Hepatocyte (in vitro differentiated cells): Measurements from ENCODE around the gene RHPN2. TPM values are rescaled to one million over a fixed set of nuclear protein-coding genes. Genes with fewer than 3 reads are reported as not detected.
"Not testable (repeated sequence)": the region's sequence is repeated elsewhere in the genome, so short reads cannot be mapped to it uniquely, and the experiment has no call there.

Source experiments
- DNase-seq: peaks from one replicate; pipeline ENCODE4 v3.0.0-alpha.2; 2016; ENCODE audit warnings: low spot score
- H2AFZ ChIP-seq: fragments of 200-600 bp; sonication (generic); 2 replicates; pipeline ENCODE4 v1.6.0; 2016; ENCODE audit warnings: antibody characterized with exemption, mild to moderate bottlenecking
- H3K27ac ChIP-seq: fragments of 200-600 bp; sonication (generic); 2 replicates; pipeline ENCODE4 v1.5.1; 2016; ENCODE audit warnings: mild to moderate bottlenecking
- H3K27me3 ChIP-seq: fragments of 200-600 bp; sonication (generic); 2 replicates; pipeline ENCODE4 v1.6.1; 2016
- H3K36me3 ChIP-seq: fragments of 200-600 bp; sonication (generic); replicated peaks from 2 replicates; pipeline ENCODE4 v1.5.1; 2016; ENCODE audit warnings: low read depth; ENCODE audit not compliant: insufficient read depth
- H3K4me1 ChIP-seq: fragments of 200-600 bp; sonication (generic); 2 replicates; pipeline ENCODE4 v1.5.1; 2016; ENCODE audit warnings: mild to moderate bottlenecking, moderate library complexity; ENCODE audit not compliant: insufficient read depth
- H3K4me2 ChIP-seq: fragments of 200-600 bp; sonication (generic); 2 replicates; pipeline ENCODE4 v1.6.0; 2016
- H3K4me3 ChIP-seq: fragments of 200-600 bp; sonication (generic); 2 replicates; pipeline ENCODE4 v1.5.1; 2016; ENCODE audit warnings: mild to moderate bottlenecking
- H3K79me2 ChIP-seq: fragments of 200-600 bp; sonication (generic); 2 replicates; pipeline ENCODE4 v1.6.0; 2017; ENCODE audit warnings: mild to moderate bottlenecking
- H3K9me2 ChIP-seq: fragments of 200-600 bp; sonication (generic); replicated peaks from 2 replicates; pipeline ENCODE4 v1.6.0; 2017; ENCODE audit warnings: mild to moderate bottlenecking; ENCODE audit not compliant: insufficient read depth
- H3K9me3 ChIP-seq: fragments of 200-600 bp; sonication (generic); 2 replicates; pipeline ENCODE4 v1.5.1; 2016; ENCODE audit warnings: low read depth, mild to moderate bottlenecking
- H4K20me1 ChIP-seq: fragments of 200-600 bp; sonication (generic); 2 replicates; pipeline ENCODE4 v1.6.0; 2016; ENCODE audit warnings: mild to moderate bottlenecking; ENCODE audit not compliant: insufficient read depth, poor library complexity, severe bottlenecking
- EZH2 ChIP-seq: fragments of 200-600 bp; sonication (generic); IDR thresholded peaks from 2 replicates; pipeline ENCODE4 v1.6.1; 2016; ENCODE audit warnings: antibody characterized with exemption, mild to moderate bottlenecking, borderline replicate concordance
- EZH2phosphoT487 ChIP-seq: fragments of 200-600 bp; sonication (generic); IDR thresholded peaks from one replicate; pipeline ENCODE4 v1.6.1; 2018; ENCODE audit warnings: antibody characterized with exemption, mild to moderate bottlenecking, low read depth, moderate library complexity; ENCODE audit not compliant: unreplicated experiment, severe bottlenecking
- WGBS: methylation state at CpG from one replicate; pipeline ENCODE4 v1.1.6; 2016; ENCODE audit warnings: low lambda C conversion rate; ENCODE audit errors: missing lambda C conversion rate; 5-methylcytosine and 5-hydroxymethylcytosine counted together
- polyA plus RNA-seq: library from polyadenylated mRNA; unstranded; fragments of >200 nt; fragmentation: Nextera tagmentation; extraction: Ambion mirVana; gene quantifications from 2 replicates; pipeline ENCODE4 v1.2.1, GENCODE V29; 2016
- total RNA-seq: library from RNA; depleted of rRNA; stranded (reverse); fragments of >200 nt; gene quantifications from 2 replicates; pipeline ENCODE4 v1.2.3, GENCODE V29; 2014
- TF ChIP-seq, protein P1 (sequence below): fragments of 200-600 bp; sonication (generic); IDR thresholded peaks from 2 replicates; pipeline ENCODE4 v1.5.1; 2016; ENCODE audit warnings: antibody characterized with exemption, mild to moderate bottlenecking; ENCODE audit not compliant: poor library complexity

Gene RHPN2
- total and polyA plus RNA-seq, 2 experiments from 2014 or later, result 44.3 to 67.9 TPM

DNA sequence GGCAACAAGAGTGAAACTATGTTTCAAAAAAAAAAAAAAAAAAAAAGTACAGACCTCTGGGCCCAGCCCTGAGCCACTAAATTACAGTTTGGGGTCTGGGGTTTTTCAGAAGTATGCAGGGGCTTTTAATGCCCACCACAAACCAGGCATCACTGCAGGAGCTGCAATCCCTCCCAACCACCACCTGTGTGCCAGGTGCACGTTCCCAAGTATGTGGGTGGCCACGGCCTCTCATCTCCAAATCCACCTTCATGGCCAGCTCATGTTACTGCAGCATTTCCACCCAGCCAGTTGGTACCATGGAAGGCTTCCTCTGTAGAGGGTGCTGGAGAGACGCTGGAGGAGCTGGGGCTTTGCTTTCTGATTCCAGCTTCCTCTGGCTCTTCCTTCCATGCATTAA, 119.4 kb downstream of the RHPN2 start:
- no peak for TF ChIP-seq EZH2phosphoT487
- TF ChIP-seq EZH2, result no peak
- TF ChIP-seq, protein P1, sequence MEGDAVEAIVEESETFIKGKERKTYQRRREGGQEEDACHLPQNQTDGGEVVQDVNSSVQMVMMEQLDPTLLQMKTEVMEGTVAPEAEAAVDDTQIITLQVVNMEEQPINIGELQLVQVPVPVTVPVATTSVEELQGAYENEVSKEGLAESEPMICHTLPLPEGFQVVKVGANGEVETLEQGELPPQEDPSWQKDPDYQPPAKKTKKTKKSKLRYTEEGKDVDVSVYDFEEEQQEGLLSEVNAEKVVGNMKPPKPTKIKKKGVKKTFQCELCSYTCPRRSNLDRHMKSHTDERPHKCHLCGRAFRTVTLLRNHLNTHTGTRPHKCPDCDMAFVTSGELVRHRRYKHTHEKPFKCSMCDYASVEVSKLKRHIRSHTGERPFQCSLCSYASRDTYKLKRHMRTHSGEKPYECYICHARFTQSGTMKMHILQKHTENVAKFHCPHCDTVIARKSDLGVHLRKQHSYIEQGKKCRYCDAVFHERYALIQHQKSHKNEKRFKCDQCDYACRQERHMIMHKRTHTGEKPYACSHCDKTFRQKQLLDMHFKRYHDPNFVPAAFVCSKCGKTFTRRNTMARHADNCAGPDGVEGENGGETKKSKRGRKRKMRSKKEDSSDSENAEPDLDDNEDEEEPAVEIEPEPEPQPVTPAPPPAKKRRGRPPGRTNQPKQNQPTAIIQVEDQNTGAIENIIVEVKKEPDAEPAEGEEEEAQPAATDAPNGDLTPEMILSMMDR, result no peak
- H2AFZ ChIP-seq, result no peak overlapping the region
- DNase-seq, result no peak
- H3K4me3 ChIP-seq, result no peak overlapping the region
- H3K9me3 ChIP-seq, result no peaks in the 10 kb centered on the region
- no peaks in the 10 kb centered on the region for H3K79me2 ChIP-seq
- no peaks in the 10 kb centered on the region for H3K4me1 ChIP-seq
- no peaks in the 10 kb centered on the region for H3K9me2 ChIP-seq
- H3K36me3 ChIP-seq, result no peaks in the 10 kb centered on the region
- no peak overlapping the region for H3K4me2 ChIP-seq
- no peaks in the 10 kb centered on the region for H4K20me1 ChIP-seq
- WGBS, result 82% methylated on average over 3 of the region's 3 CpGs
- no peak overlapping the region for H3K27ac ChIP-seq
- no peaks in the 10 kb centered on the region for H3K27me3 ChIP-seq

DNA sequence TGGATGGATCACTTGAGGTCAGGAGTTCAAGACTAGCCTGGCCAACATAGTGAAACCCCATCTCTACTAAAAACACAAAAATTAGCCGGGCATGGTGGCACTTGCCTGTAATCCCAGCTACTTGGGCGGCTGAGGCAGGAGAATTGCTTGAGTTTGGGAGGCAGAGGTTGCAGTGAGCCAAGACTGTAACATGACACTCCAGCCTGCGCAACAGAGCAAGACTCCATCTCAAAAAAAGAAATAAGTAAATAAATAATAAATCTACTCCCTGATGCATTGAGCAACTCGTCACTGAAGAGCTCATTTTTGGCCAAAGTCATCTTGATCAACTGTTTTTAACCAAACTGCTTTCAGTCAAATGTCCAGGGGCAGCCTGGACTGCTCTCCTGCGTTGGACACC, 123.4 kb downstream of the RHPN2 start:
- H2AFZ ChIP-seq, H3K4me3 ChIP-seq, H3K36me3 ChIP-seq, H3K79me2 ChIP-seq, H3K4me1 ChIP-seq, H3K4me2 ChIP-seq, H3K27ac ChIP-seq, H4K20me1 ChIP-seq, H3K9me2 ChIP-seq, H3K27me3 ChIP-seq, DNase-seq, H3K9me3 ChIP-seq: not testable (repeated sequence)
- WGBS, result 93% methylated on average over 5 of the region's 5 CpGs

DNA sequence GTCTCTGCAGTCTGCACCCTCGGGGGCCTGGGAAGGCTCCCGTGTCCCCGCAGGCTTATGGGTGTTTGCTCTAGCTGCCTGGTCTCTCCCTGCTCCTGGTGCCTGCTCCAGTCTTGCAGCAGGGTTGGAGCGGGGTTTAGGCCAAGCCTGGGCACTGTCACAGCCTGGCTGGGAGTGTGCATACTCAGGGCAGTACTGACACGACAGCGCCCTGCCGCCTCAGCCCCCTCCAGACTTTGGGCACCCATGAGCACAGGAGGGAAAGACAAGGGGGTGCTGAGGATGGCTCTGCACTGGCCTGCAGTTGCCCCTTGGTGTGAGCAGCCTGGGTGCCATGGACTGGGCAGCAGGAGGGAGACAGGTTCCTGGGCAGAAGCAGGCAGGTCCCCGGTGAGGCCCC, 128.6 kb downstream of the RHPN2 start:
- no peak for DNase-seq
- WGBS, result 94% methylated on average over 8 of the region's 8 CpGs
- Histone ChIP-seq H3K4me1 (no peaks in the 10 kb centered on the region), H3K9me2 (no peaks in the 10 kb centered on the region), H3K27me3 (no peaks in the 10 kb centered on the region), H3K36me3 (no peaks in the 10 kb centered on the region), H3K4me2 (no peak overlapping the region), H3K27ac (no peak overlapping the region), H3K9me3 (no peaks in the 10 kb centered on the region), H3K79me2 (no peaks in the 10 kb centered on the region), H4K20me1 (no peaks in the 10 kb centered on the region), H3K4me3 (no peak overlapping the region), H2AFZ (no peak overlapping the region)
- no peak for TF ChIP-seq EZH2
- no peak for TF ChIP-seq EZH2phosphoT487
- TF ChIP-seq, protein P1, result no peak

DNA sequence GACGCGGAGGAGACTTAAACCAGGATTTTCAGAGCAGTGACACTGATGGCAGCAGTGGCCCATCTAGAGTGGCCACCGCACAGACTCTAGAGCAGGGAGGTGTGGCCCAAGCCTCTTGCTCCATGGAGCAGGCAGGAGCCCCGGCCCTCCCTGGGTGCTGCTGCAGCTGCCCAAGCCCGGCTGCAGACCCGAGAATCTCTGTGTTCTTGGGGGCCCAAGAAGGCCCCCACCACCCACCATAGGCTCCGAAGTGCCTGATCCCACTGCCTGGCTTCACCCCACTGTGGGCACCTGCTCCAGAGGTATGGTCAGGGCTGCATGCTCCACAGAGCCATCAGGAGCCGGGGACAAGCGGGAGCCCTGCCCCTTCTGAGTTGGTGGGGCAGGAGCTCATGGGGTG, 129.1 kb downstream of the RHPN2 start:
- H3K9me2 ChIP-seq, result no peaks in the 10 kb centered on the region
- H3K36me3 ChIP-seq, result no peaks in the 10 kb centered on the region
- no peak overlapping the region for H3K4me3 ChIP-seq
- DNase-seq, result no peak
- no peak overlapping the region for H3K4me2 ChIP-seq
- H3K27ac ChIP-seq, result no peak overlapping the region
- no peaks in the 10 kb centered on the region for H3K79me2 ChIP-seq
- no peaks in the 10 kb centered on the region for H3K9me3 ChIP-seq
- no peak overlapping the region for H2AFZ ChIP-seq
- WGBS, result 95% methylated on average over 9 of the region's 9 CpGs
- no peaks in the 10 kb centered on the region for H3K27me3 ChIP-seq
- H4K20me1 ChIP-seq, result no peaks in the 10 kb centered on the region
- H3K4me1 ChIP-seq, result no peaks in the 10 kb centered on the region
- TF ChIP-seq EZH2phosphoT487 (no peak), EZH2 (no peak)
- TF ChIP-seq, protein P1, result no peak
